Astrocyte (in vitro differentiated cells and primary cell): Measurements from ENCODE around the gene HOXC6. TPM values are rescaled to one million over a fixed set of nuclear protein-coding genes. Genes with fewer than 3 reads are reported as not detected.

Experiments used
- DNase-seq: peaks from one replicate; pipeline ENCODE4 v3.0.0-alpha.2; 2010; ENCODE audit warnings: low read depth
- FAIRE-seq: peaks from 2 replicates; lab custom pipeline; 2011; peaks lifted over from hg19 to GRCh38; lab: Jason Lieb, UNC
- H2AFZ ChIP-seq: 2 replicates; pipeline ENCODE4 v1.6.0; 2012; ENCODE audit warnings: low read depth, low read length, inconsistent platforms
- H3K27ac ChIP-seq: 2 replicates; pipeline ENCODE4 v1.5.1; 2011; ENCODE audit warnings: low read depth, low read length, inconsistent platforms
- H3K27me3 ChIP-seq: 2 replicates; pipeline ENCODE4 v1.6.0; 2011; ENCODE audit warnings: low read length, inconsistent platforms; ENCODE audit not compliant: insufficient read depth
- H3K36me3 ChIP-seq: 2 replicates; pipeline ENCODE4 v1.5.1; 2011; ENCODE audit warnings: low read length, inconsistent platforms; ENCODE audit not compliant: insufficient read depth
- H3K4me1 ChIP-seq: 2 replicates; pipeline ENCODE4 v1.5.1; 2011; ENCODE audit warnings: low read length, inconsistent platforms; ENCODE audit not compliant: insufficient read depth
- H3K4me2 ChIP-seq: 2 replicates; pipeline ENCODE4 v1.6.0; 2012; ENCODE audit warnings: low read length, inconsistent platforms
- H3K4me3 ChIP-seq: 2 replicates; pipeline ENCODE4 v1.5.1; 2011; ENCODE audit warnings: low read depth, mild to moderate bottlenecking, low read length, inconsistent platforms; ENCODE audit not compliant: insufficient read depth
- H3K79me2 ChIP-seq: 2 replicates; pipeline ENCODE4 v1.6.0; 2012; ENCODE audit warnings: mild to moderate bottlenecking, low read length, inconsistent platforms; ENCODE audit not compliant: insufficient read depth
- H3K9ac ChIP-seq: 2 replicates; pipeline ENCODE4 v1.6.0; 2012; ENCODE audit warnings: mild to moderate bottlenecking, low read length, inconsistent platforms
- H3K9me3 ChIP-seq: 2 replicates; pipeline ENCODE4 v1.5.1; 2012; ENCODE audit warnings: low read depth, mild to moderate bottlenecking, low read length, inconsistent platforms; ENCODE audit not compliant: insufficient read depth
- H4K20me1 ChIP-seq: 2 replicates; pipeline ENCODE4 v1.6.0; 2012; ENCODE audit warnings: low read length, inconsistent platforms; ENCODE audit not compliant: insufficient read depth
- H3K27ac Mint-ChIP-seq: one replicate; pipeline ENCODE4 v1.8.0; 2021; ENCODE audit warnings: mild to moderate bottlenecking, mixed read lengths; ENCODE audit not compliant: unreplicated experiment
- H3K27me3 Mint-ChIP-seq: one replicate; pipeline ENCODE4 v1.8.0; 2021; ENCODE audit warnings: low read depth, mixed read lengths; ENCODE audit not compliant: unreplicated experiment
- H3K36me3 Mint-ChIP-seq: one replicate; pipeline ENCODE4 v1.8.0; 2021; ENCODE audit warnings: low read depth, mixed read lengths; ENCODE audit not compliant: unreplicated experiment
- H3K4me1 Mint-ChIP-seq: one replicate; pipeline ENCODE4 v1.8.0; 2021; ENCODE audit warnings: low read depth, mixed read lengths; ENCODE audit not compliant: unreplicated experiment
- H3K4me3 Mint-ChIP-seq: one replicate; pipeline ENCODE4 v1.8.0; 2021; ENCODE audit warnings: mild to moderate bottlenecking, moderate library complexity, mixed read lengths; ENCODE audit not compliant: unreplicated experiment
- H3K9me3 Mint-ChIP-seq: one replicate; pipeline ENCODE4 v1.8.0; 2021; ENCODE audit warnings: mild to moderate bottlenecking, mixed read lengths; ENCODE audit not compliant: unreplicated experiment
- CTCF ChIP-seq: IDR thresholded peaks from 2 replicates; pipeline ENCODE4 v1.5.1; 2011; ENCODE audit warnings: low read depth, mild to moderate bottlenecking, inconsistent platforms, low read length, moderate library complexity; ENCODE audit not compliant: insufficient read depth
- EZH2 ChIP-seq: IDR thresholded peaks from 2 replicates; pipeline ENCODE4 v1.6.1; 2012; ENCODE audit warnings: mild to moderate bottlenecking, low read length, inconsistent platforms; ENCODE audit not compliant: insufficient read depth
- total RNA-seq: library from RNA; stranded (reverse); gene quantifications from 2 replicates; pipeline ENCODE4 v1.2.1, GENCODE V29; 2021

The HOXC6 gene
- total RNA-seq, 1 donor from 2014 or later: not detected

DNA sequence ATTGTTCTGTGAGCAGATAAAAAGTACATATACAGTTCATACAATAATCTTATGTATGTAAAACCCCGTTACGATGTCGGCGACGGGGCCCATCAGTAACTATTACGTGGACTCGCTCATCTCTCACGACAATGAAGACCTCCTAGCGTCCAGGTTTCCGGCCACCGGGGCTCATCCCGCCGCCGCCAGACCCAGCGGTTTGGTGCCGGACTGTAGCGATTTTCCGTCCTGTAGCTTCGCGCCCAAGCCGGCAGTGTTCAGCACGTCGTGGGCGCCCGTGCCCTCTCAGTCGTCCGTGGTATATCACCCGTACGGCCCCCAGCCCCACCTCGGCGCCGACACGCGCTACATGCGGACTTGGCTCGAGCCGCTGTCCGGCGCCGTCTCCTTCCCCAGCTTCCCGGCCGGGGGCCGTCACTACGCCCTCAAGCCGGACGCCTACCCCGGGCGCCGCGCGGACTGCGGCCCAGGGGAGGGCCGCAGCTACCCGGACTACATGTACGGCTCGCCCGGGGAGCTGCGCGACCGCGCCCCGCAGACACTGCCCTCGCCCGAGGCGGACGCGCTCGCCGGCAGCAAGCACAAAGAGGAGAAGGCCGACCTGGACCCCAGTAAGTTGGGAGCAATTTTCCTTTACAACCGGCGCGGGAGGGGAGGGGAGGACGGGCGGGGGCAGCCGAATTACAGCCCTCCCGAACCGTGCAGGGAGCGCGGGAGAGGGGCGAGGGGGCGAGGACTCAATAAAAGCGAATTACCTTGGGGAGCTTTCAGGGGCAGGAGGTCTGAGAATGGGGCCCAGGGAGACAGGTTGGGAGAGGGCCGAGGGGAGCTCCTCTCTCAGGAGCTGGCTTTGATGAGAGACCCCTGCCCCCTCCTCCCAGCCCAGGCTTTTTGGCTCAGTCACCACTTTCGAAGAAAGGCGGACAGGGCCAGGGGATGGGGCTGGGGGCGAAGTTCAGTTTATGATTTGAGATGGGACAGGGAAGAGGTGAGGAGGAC, 27.8 kb upstream of the HOXC6 start, which contains the start of gene HOXC9:
HOXC9 (plus strand) TSS at position 46 of the 999 bp plus-strand sequence; CDS start at position 74, 28 bp downstream.
- Histone ChIP-seq H4K20me1 (no peaks in the 10 kb centered on the region), H3K79me2 (no peaks in the 10 kb centered on the region), H3K9ac (no peak within 1 kb of the TSS), H3K4me2 (peak within 1 kb of the TSS; percentile 60), H3K4me1 (no peaks in the 10 kb centered on the region), H2AFZ (no peak within 1 kb of the TSS), H3K27me3 (peaks cover 95% of the 10 kb centered on the region), H3K27ac (no peak within 1 kb of the TSS), H3K4me3 (no peak within 1 kb of the TSS), H3K36me3 (no peaks in the 10 kb centered on the region), H3K9me3 (no peaks in the 10 kb centered on the region)
- no peak for TF ChIP-seq CTCF
- TF ChIP-seq EZH2: peak; percentile 99
- Mint-ChIP-seq H3K36me3 (peaks cover 2% of the 10 kb centered on the region), H3K9me3 (peaks cover 22% of the 10 kb centered on the region), H3K27ac (peak within 1 kb of the TSS; percentile 12), H3K4me3 (no peak within 1 kb of the TSS), H3K27me3 (peaks cover 87% of the 10 kb centered on the region), H3K4me1 (no peaks in the 10 kb centered on the region)
- FAIRE-seq (no peak), DNase-seq (no peak)

- Histone ChIP-seq H3K4me3 (no peak overlapping the region), H3K9ac (no peak overlapping the region)
Measured at GRCh38 chr12:54001283-54002187, 26.7 kb upstream of the HOXC6 start.

More at GRCh38 chr12:54001283-54002187, 26.7 kb upstream of the HOXC6 start:
- Mint-ChIP-seq H3K9me3 (peaks cover 19% of the 10 kb centered on the region), H3K4me1 (no peaks in the 10 kb centered on the region), H3K4me3 (no peak overlapping the region), H3K27me3 (peaks cover 91% of the 10 kb centered on the region), H3K36me3 (peaks cover 2% of the 10 kb centered on the region), H3K27ac (peak overlapping the region; percentile 12)
- no peak for DNase-seq
- peaks cover 94% of the 10 kb centered on the region for H3K27me3 ChIP-seq
- TF ChIP-seq CTCF (no peak), EZH2 (peak; percentile 2)
- H3K4me2 ChIP-seq: no peak overlapping the region
- H2AFZ ChIP-seq: no peak overlapping the region
- no peak for FAIRE-seq
- no peaks in the 10 kb centered on the region for H3K9me3 ChIP-seq
- H4K20me1 ChIP-seq: no peaks in the 10 kb centered on the region
- H3K36me3 ChIP-seq: no peaks in the 10 kb centered on the region
- H3K27ac ChIP-seq: no peak overlapping the region
- H3K4me1 ChIP-seq: peaks cover 5% of the 10 kb centered on the region
- H3K79me2 ChIP-seq: no peaks in the 10 kb centered on the region
